ENCODE results near the gene CRB1.

CRB1 gene

GRCh38 chr1:197268012-197268411 lies at the start of gene CRB1:
CRB1 (plus strand) TSS chr1:197268252; CDS start chr1:197268413, 161 bp downstream.
- DNase-seq (ENCODE audit: extremely low read depth in 1 of 2, low read depth in 1 of 2) = no peak

GRCh38 chr1:197218857-197219256 lies 49.2 kb upstream of the CRB1 start:
- DNase-seq (ENCODE audit: extremely low read depth in 1 of 2, low read depth in 1 of 2) = no peak

GRCh38 chr1:197222025-197222685 lies 45.9 kb upstream of the CRB1 start:
- DNase-seq (ENCODE audit: extremely low read depth in 1 of 2, low read depth in 1 of 2) = no peak

- DNase-seq (ENCODE audit: extremely low read depth in 1 of 2, low read depth in 1 of 2) = no peak
Observed at GRCh38 chr1:197222780-197223179, 45.3 kb upstream of the CRB1 start.

- DNase-seq (ENCODE audit: extremely low read depth in 1 of 2, low read depth in 1 of 2) = no peak
Observed at GRCh38 chr1:197224160-197224559, 43.9 kb upstream of the CRB1 start.

GRCh38 chr1:197225611-197226010 lies 42.4 kb upstream of the CRB1 start:
- no peak for DNase-seq (ENCODE audit: extremely low read depth in 1 of 2, low read depth in 1 of 2)

- no peak for DNase-seq (ENCODE audit: extremely low read depth in 1 of 2, low read depth in 1 of 2)
Observed at GRCh38 chr1:197234581-197234980, 33.5 kb upstream of the CRB1 start.

- DNase-seq (ENCODE audit: extremely low read depth in 1 of 2, low read depth in 1 of 2) = no peak
Observed at GRCh38 chr1:197235355-197235754, 32.7 kb upstream of the CRB1 start.

GRCh38 chr1:197247465-197247864 lies 20.6 kb upstream of the CRB1 start:
- no peak for DNase-seq (ENCODE audit: extremely low read depth in 1 of 2, low read depth in 1 of 2)

- DNase-seq (ENCODE audit: extremely low read depth in 1 of 2, low read depth in 1 of 2) = no peak
Observed at GRCh38 chr1:197249324-197249723, 18.7 kb upstream of the CRB1 start.

GRCh38 chr1:197250616-197251015 lies 17.4 kb upstream of the CRB1 start:
- no peak for DNase-seq (ENCODE audit: extremely low read depth in 1 of 2, low read depth in 1 of 2)

GRCh38 chr1:197252973-197253372 lies 15.1 kb upstream of the CRB1 start:
- no peak for DNase-seq (ENCODE audit: extremely low read depth in 1 of 2, low read depth in 1 of 2)

GRCh38 chr1:197254866-197255265 lies 13.2 kb upstream of the CRB1 start:
- DNase-seq (ENCODE audit: extremely low read depth in 1 of 2, low read depth in 1 of 2) = no peak

- no peak for DNase-seq (ENCODE audit: extremely low read depth in 1 of 2, low read depth in 1 of 2)
Observed at GRCh38 chr1:197264936-197265567, 3.0 kb upstream of the CRB1 start.

GRCh38 chr1:197269053-197269452 lies 1.0 kb downstream of the CRB1 start:
- no peak for DNase-seq (ENCODE audit: extremely low read depth in 1 of 2, low read depth in 1 of 2)

GRCh38 chr1:197272791-197273190 lies 4.7 kb downstream of the CRB1 start:
- no peak for DNase-seq (ENCODE audit: extremely low read depth in 1 of 2, low read depth in 1 of 2)

- DNase-seq (ENCODE audit: extremely low read depth in 1 of 2, low read depth in 1 of 2) = no peak
Observed at GRCh38 chr1:197277166-197277565, 9.1 kb downstream of the CRB1 start.

GRCh38 chr1:197284325-197284724 lies 16.3 kb downstream of the CRB1 start:
- no peak for DNase-seq (ENCODE audit: extremely low read depth in 1 of 2, low read depth in 1 of 2)

GRCh38 chr1:197284966-197285365 lies 16.9 kb downstream of the CRB1 start:
- DNase-seq (ENCODE audit: extremely low read depth in 1 of 2, low read depth in 1 of 2) = no peak

- DNase-seq (ENCODE audit: extremely low read depth in 1 of 2, low read depth in 1 of 2) = no peak
Observed at GRCh38 chr1:197285526-197286205, 17.6 kb downstream of the CRB1 start.

GRCh38 chr1:197286634-197287033 lies 18.6 kb downstream of the CRB1 start:
- no peak for DNase-seq (ENCODE audit: extremely low read depth in 1 of 2, low read depth in 1 of 2)

- DNase-seq (ENCODE audit: extremely low read depth in 1 of 2, low read depth in 1 of 2) = no peak
Observed at GRCh38 chr1:197287863-197288262, 19.8 kb downstream of the CRB1 start.
